SU-DHL-6 (cell line): ENCODE data around the gene KCNAB2.

Source experiments
- H2AFZ ChIP-seq: fragments of 200-600 bp; sonication (generic); 2 replicates; pipeline ENCODE4 v1.6.1; 2014; ENCODE audit warnings: low read depth, mild to moderate bottlenecking, moderate library complexity, mixed read lengths, antibody characterized with exemption, low read length; ENCODE audit not compliant: severe bottlenecking
- H3F3A ChIP-seq: fragments of 200-600 bp; shearing (Covaris generic); 2 replicates; pipeline ENCODE4 v1.6.0; 2016; ENCODE audit warnings: antibody characterized with exemption, mild to moderate bottlenecking; ENCODE audit not compliant: insufficient read depth
- H3K27ac ChIP-seq: fragments of 200-600 bp; sonication (generic); 2 replicates; pipeline ENCODE4 v1.5.1; 2016; ENCODE audit warnings: low read depth, mild to moderate bottlenecking, low read length, moderate library complexity, mixed read lengths
- H3K27me3 ChIP-seq: fragments of 200-600 bp; sonication (generic), shearing (Covaris generic); 2 replicates; pipeline ENCODE4 v1.6.0; 2014; ENCODE audit warnings: mild to moderate bottlenecking, low read length
- H3K36me3 ChIP-seq: fragments of 200-600 bp; sonication (generic); 2 replicates; pipeline ENCODE4 v1.6.1; 2014; ENCODE audit warnings: mild to moderate bottlenecking, low read length, mixed read lengths
- H3K4me2 ChIP-seq: fragments of 300-600, 200-600 bp; shearing (Covaris generic), sonication (generic); 2 replicates; pipeline ENCODE4 v1.6.0; 2014; ENCODE audit warnings: low read length, low read depth, mild to moderate bottlenecking; ENCODE audit not compliant: poor library complexity, severe bottlenecking
- H3K4me3 ChIP-seq: fragments of 200-600 bp; sonication (generic); 2 replicates; pipeline ENCODE4 v1.5.1; 2014; ENCODE audit warnings: antibody characterized with exemption, low read length, mild to moderate bottlenecking, mixed read lengths; ENCODE audit not compliant: insufficient read depth, poor library complexity, severe bottlenecking
- H3K79me2 ChIP-seq: fragments of 200-600 bp; sonication (generic); 2 replicates; pipeline ENCODE4 v1.6.1; 2014; ENCODE audit warnings: mild to moderate bottlenecking, low read length, moderate library complexity; ENCODE audit not compliant: insufficient read depth
- H3K9ac ChIP-seq: fragments of 200-600 bp; sonication (generic); 2 replicates; pipeline ENCODE4 v1.7.0; 2014; ENCODE audit warnings: mild to moderate bottlenecking, low read length
- H3K9me2 ChIP-seq: fragments of 200-600 bp; sonication (generic); replicated peaks from 2 replicates; pipeline ENCODE4 v1.6.1; 2014; ENCODE audit warnings: low read length; ENCODE audit not compliant: insufficient read depth
- H3K9me3 ChIP-seq: fragments of 200-600 bp; sonication (generic); 2 replicates; pipeline ENCODE4 v1.6.1; 2014; ENCODE audit warnings: low read length, mixed read lengths; ENCODE audit not compliant: insufficient read depth
- H4K20me1 ChIP-seq: fragments of 200-600 bp; sonication (generic); 2 replicates; pipeline ENCODE4 v1.6.1; 2014; ENCODE audit warnings: low read depth, mild to moderate bottlenecking, antibody characterized with exemption, low read length, moderate library complexity, mixed read lengths
- EZH2phosphoT487 ChIP-seq: fragments of 200-600 bp; sonication (generic), shearing (Covaris generic); conservative IDR thresholded peaks from 2 replicates; pipeline ENCODE4 v1.6.1; 2018; ENCODE audit warnings: mild to moderate bottlenecking, antibody characterized with exemption, low read length, moderate library complexity, mixed read lengths
- TF ChIP-seq, protein P1 (sequence below): fragments of 200-600 bp; sonication (generic); IDR thresholded peaks from one replicate; pipeline ENCODE4 v1.5.1; 2017; ENCODE audit warnings: antibody characterized with exemption, mild to moderate bottlenecking, low read length, moderate library complexity; ENCODE audit not compliant: insufficient read depth, poor library complexity, severe bottlenecking

KCNAB2 gene

DNA sequence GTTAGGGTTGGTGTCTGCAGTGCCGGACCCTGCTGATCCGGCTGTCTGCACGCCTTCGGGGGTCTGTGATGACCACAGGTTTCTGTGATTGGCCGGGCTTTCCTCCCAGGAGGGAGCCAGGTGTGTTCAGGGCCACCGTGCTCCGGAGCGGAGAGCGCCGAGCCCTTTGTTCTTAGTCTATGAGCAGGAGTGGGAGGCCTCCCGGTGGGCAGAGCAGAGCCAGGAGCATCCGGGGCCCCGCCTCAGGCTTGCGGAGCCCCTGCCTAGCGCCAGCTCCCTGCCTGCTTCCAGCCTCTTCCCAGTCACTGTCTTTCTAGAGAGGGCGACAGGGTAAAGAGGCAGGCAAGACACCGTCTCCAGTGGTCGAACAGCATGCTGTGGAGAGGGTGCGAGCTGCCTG is 31.8 kb downstream of the KCNAB2 start:
- H3K9me2 ChIP-seq, result no peaks in the 10 kb centered on the region
- TF ChIP-seq, protein P1, sequence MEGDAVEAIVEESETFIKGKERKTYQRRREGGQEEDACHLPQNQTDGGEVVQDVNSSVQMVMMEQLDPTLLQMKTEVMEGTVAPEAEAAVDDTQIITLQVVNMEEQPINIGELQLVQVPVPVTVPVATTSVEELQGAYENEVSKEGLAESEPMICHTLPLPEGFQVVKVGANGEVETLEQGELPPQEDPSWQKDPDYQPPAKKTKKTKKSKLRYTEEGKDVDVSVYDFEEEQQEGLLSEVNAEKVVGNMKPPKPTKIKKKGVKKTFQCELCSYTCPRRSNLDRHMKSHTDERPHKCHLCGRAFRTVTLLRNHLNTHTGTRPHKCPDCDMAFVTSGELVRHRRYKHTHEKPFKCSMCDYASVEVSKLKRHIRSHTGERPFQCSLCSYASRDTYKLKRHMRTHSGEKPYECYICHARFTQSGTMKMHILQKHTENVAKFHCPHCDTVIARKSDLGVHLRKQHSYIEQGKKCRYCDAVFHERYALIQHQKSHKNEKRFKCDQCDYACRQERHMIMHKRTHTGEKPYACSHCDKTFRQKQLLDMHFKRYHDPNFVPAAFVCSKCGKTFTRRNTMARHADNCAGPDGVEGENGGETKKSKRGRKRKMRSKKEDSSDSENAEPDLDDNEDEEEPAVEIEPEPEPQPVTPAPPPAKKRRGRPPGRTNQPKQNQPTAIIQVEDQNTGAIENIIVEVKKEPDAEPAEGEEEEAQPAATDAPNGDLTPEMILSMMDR, result no peak
- no peak for TF ChIP-seq EZH2phosphoT487
- H4K20me1 ChIP-seq, result no peaks in the 10 kb centered on the region
- no peaks in the 10 kb centered on the region for H3K79me2 ChIP-seq
- no peak overlapping the region for H3K4me3 ChIP-seq
- no peak overlapping the region for H3K9ac ChIP-seq
- H3K9me3 ChIP-seq, result no peaks in the 10 kb centered on the region
- H3K4me2 ChIP-seq, result no peak overlapping the region
- H2AFZ ChIP-seq, result no peak overlapping the region
- no peak overlapping the region for H3K27ac ChIP-seq
- no peaks in the 10 kb centered on the region for H3K27me3 ChIP-seq
- H3K36me3 ChIP-seq, result no peaks in the 10 kb centered on the region
- no peaks in the 10 kb centered on the region for H3F3A ChIP-seq

DNA sequence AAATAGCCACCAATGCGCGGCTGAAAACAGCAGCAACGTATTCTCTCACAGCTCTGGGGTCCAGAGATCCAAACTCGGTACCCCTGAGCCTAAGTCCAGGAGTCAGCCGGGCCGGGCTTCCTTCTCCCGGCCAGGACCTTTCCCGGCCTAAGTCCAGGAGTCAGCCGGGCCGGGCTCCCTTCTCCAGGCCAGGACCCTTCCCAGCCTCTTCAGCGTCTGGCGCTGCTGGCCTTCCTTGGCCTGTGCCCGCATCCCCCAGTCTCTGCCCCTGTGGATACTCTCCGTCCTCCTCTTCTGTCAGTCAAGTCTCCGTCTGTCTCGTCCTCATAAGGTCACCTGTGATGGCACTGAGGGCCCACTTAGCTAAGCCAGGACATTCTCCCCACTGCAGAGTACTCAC is 32.2 kb downstream of the KCNAB2 start:
- no peaks in the 10 kb centered on the region for H3K36me3 ChIP-seq

DNA sequence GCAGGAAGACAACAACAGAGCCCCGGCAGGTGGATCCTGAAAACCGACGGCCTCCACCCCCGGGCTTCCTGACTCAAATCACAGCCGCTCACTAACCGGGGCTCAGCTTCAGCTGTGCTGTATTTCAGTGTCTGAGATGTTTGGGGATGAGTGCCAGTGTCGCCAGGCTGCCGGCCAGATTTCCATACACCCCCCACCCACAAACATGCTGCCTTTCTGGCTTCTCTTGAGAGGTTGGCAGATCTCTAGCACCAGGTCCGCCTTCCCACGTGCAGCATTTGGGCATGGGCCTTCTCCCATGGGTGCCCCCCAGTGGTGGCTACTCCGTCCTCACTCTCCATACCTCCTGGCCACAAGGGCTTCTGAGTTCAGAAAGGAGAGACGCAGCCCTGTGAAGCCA is 34.8 kb downstream of the KCNAB2 start:
- H3K4me3 ChIP-seq, result no peak overlapping the region
- no peaks in the 10 kb centered on the region for H3K9me3 ChIP-seq
- H3K9ac ChIP-seq, result no peak overlapping the region
- H3K27me3 ChIP-seq, result no peaks in the 10 kb centered on the region
- H3K27ac ChIP-seq, result no peak overlapping the region
- no peaks in the 10 kb centered on the region for H3K36me3 ChIP-seq
- H2AFZ ChIP-seq, result no peak overlapping the region
- H3K4me2 ChIP-seq, result no peak overlapping the region
- TF ChIP-seq, protein P1, result no peak
- no peak for TF ChIP-seq EZH2phosphoT487
- no peaks in the 10 kb centered on the region for H3K9me2 ChIP-seq
- no peaks in the 10 kb centered on the region for H3K79me2 ChIP-seq
- no peaks in the 10 kb centered on the region for H4K20me1 ChIP-seq
- no peaks in the 10 kb centered on the region for H3F3A ChIP-seq

More for the DNA sequence above, 32.2 kb downstream of the KCNAB2 start:
- no peak overlapping the region for H3K4me2 ChIP-seq
- H4K20me1 ChIP-seq, result no peaks in the 10 kb centered on the region
- no peaks in the 10 kb centered on the region for H3K79me2 ChIP-seq
- H3K9me3 ChIP-seq, result no peaks in the 10 kb centered on the region
- H3K9ac ChIP-seq, result no peak overlapping the region
- H3K9me2 ChIP-seq, result no peaks in the 10 kb centered on the region
- TF ChIP-seq EZH2phosphoT487, result no peak
- TF ChIP-seq, protein P1, result no peak
- no peak overlapping the region for H3K27ac ChIP-seq
- no peaks in the 10 kb centered on the region for H3F3A ChIP-seq
- H2AFZ ChIP-seq, result no peak overlapping the region
- H3K4me3 ChIP-seq, result no peak overlapping the region
- no peaks in the 10 kb centered on the region for H3K27me3 ChIP-seq
